ENCODE results near the gene PYGO2. TPM values are rescaled to one million over a fixed set of nuclear protein-coding genes. Genes with fewer than 3 reads are reported as not detected.
"Not testable (repeated sequence)": the region's sequence is repeated elsewhere in the genome, so short reads cannot be mapped to it uniquely, and the experiment has no call there.

The PYGO2 gene
- total RNA-seq, 2 donors from 2014 or later: 27.4 to 36.0 TPM

- Mint-ChIP-seq H3K4me1 (ENCODE audit: low read depth in 2 of 2) (peaks cover 34 to 43% of the 10 kb centered on the region in 2 donors), H3K27ac (peak overlapping the region; percentile 94 to 98), H3K9me3 (no peaks in the 10 kb centered on the region), H3K27me3 (no peaks in the 10 kb centered on the region), H3K4me3 (peak overlapping the region; percentile 95), H3K36me3 (no peaks in the 10 kb centered on the region)
- DNase-seq (ENCODE audit: low spot score) (no peak), ATAC-seq (no peak)
These were observed 41.7 kb upstream of the PYGO2 start for GRCh38 chr1:155003227-155003765.

GRCh38 chr1:155002464-155003226, 41.1 kb upstream of the PYGO2 start, which contains the start of gene ZBTB7B:
TSS of gene ZBTB7B (plus strand) at chr1:155002802. CDS start at chr1:155014661, 11,859 bp downstream.
- H3K36me3 Mint-ChIP-seq: no peaks in the 10 kb centered on the region
- peak; percentile 3 to 36 for ATAC-seq
- H3K27ac Mint-ChIP-seq: peak within 1 kb of the TSS; percentile 94 to 98
- peaks cover 37 to 45% of the 10 kb centered on the region in 2 donors for H3K4me1 Mint-ChIP-seq (ENCODE audit: low read depth in 2 of 2)
- DNase-seq (ENCODE audit: low spot score): no peak
- no peaks in the 10 kb centered on the region for H3K27me3 Mint-ChIP-seq
- H3K4me3 Mint-ChIP-seq: peak within 1 kb of the TSS; percentile 95
- no peaks in the 10 kb centered on the region for H3K9me3 Mint-ChIP-seq

GRCh38 chr1:155001675-155002463, 40.3 kb upstream of the PYGO2 start:
- peak overlapping the region; percentile 94 to 95 for H3K27ac Mint-ChIP-seq
- H3K4me1 Mint-ChIP-seq (ENCODE audit: low read depth in 2 of 2): peaks cover 41 to 46% of the 10 kb centered on the region in 2 donors
- H3K36me3 Mint-ChIP-seq: no peaks in the 10 kb centered on the region
- ATAC-seq (peak; percentile 90 to 94), DNase-seq (ENCODE audit: low spot score) (peak; percentile 100)
- H3K4me3 Mint-ChIP-seq: peak overlapping the region; percentile 95
- no peaks in the 10 kb centered on the region for H3K9me3 Mint-ChIP-seq
- no peaks in the 10 kb centered on the region for H3K27me3 Mint-ChIP-seq

- H3K36me3 Mint-ChIP-seq: no peaks in the 10 kb centered on the region
- ATAC-seq (no peak), DNase-seq (ENCODE audit: low spot score) (no peak)
- no peaks in the 10 kb centered on the region for H3K27me3 Mint-ChIP-seq
- peak overlapping the region; percentile 94 to 95 for H3K27ac Mint-ChIP-seq
- H3K4me3 Mint-ChIP-seq: peak overlapping the region; percentile 95
- H3K9me3 Mint-ChIP-seq: no peaks in the 10 kb centered on the region
- H3K4me1 Mint-ChIP-seq (ENCODE audit: low read depth in 2 of 2): peaks cover 36 to 41% of the 10 kb centered on the region in 2 donors
These were observed 39.8 kb upstream of the PYGO2 start for GRCh38 chr1:155001425-155001674.

GRCh38 chr1:155000726-155001424, 39.3 kb upstream of the PYGO2 start:
- H3K4me3 Mint-ChIP-seq: peak overlapping the region; percentile 95

GRCh38 chr1:155000411-155000725, 38.8 kb upstream of the PYGO2 start:
- Mint-ChIP-seq H3K27me3 (no peaks in the 10 kb centered on the region), H3K27ac (peak overlapping the region; percentile 94 to 95), H3K4me3 (peak overlapping the region; percentile 95), H3K36me3 (no peaks in the 10 kb centered on the region), H3K4me1 (ENCODE audit: low read depth in 2 of 2) (peaks cover 31 to 32% of the 10 kb centered on the region in 2 donors), H3K9me3 (no peaks in the 10 kb centered on the region)
- ATAC-seq: no peak
- no peak for DNase-seq (ENCODE audit: low spot score)

More at GRCh38 chr1:155000726-155001424, 39.3 kb upstream of the PYGO2 start:
- H3K27me3 Mint-ChIP-seq: no peaks in the 10 kb centered on the region
- peaks cover 31 to 36% of the 10 kb centered on the region in 2 donors for H3K4me1 Mint-ChIP-seq (ENCODE audit: low read depth in 2 of 2)
- no peaks in the 10 kb centered on the region for H3K36me3 Mint-ChIP-seq
- peak; percentile 67 to 77 for ATAC-seq
- DNase-seq (ENCODE audit: low spot score): peak; percentile 91
- H3K9me3 Mint-ChIP-seq: no peaks in the 10 kb centered on the region
- H3K27ac Mint-ChIP-seq: peak overlapping the region; percentile 94 to 95

- no peak for ATAC-seq
- Mint-ChIP-seq H3K27ac (peak overlapping the region; percentile 94 to 95), H3K4me1 (ENCODE audit: low read depth in 2 of 2) (peaks cover 29 to 31% of the 10 kb centered on the region in 2 donors), H3K4me3 (peak overlapping the region; percentile 95), H3K27me3 (no peaks in the 10 kb centered on the region), H3K9me3 (no peaks in the 10 kb centered on the region), H3K36me3 (no peaks in the 10 kb centered on the region)
- DNase-seq (ENCODE audit: low spot score): no peak
These were observed 38.2 kb upstream of the PYGO2 start for GRCh38 chr1:154999571-155000410.

GRCh38 chr1:154998818-154999570, 37.4 kb upstream of the PYGO2 start:
- Mint-ChIP-seq H3K27ac (peak overlapping the region; percentile 70 to 94), H3K9me3 (no peaks in the 10 kb centered on the region), H3K27me3 (no peaks in the 10 kb centered on the region), H3K36me3 (no peaks in the 10 kb centered on the region), H3K4me3 (peak overlapping the region; percentile 83), H3K4me1 (ENCODE audit: low read depth in 2 of 2) (peaks cover 23 to 24% of the 10 kb centered on the region in 2 donors)
- no peak for ATAC-seq
- peak; percentile 79 for DNase-seq (ENCODE audit: low spot score)

GRCh38 chr1:154998201-154998780, 36.7 kb upstream of the PYGO2 start:
- Mint-ChIP-seq H3K27ac (peak overlapping the region in 1 of 2 donors; percentile 94), H3K4me3 (peak overlapping the region; percentile 38), H3K36me3 (no peaks in the 10 kb centered on the region), H3K9me3 (no peaks in the 10 kb centered on the region), H3K27me3 (no peaks in the 10 kb centered on the region), H3K4me1 (ENCODE audit: low read depth in 2 of 2) (peaks cover 19 to 24% of the 10 kb centered on the region in 2 donors)
- DNase-seq (ENCODE audit: low spot score): no peak
- no peak for ATAC-seq

- H3K4me1 Mint-ChIP-seq (ENCODE audit: low read depth in 2 of 2): peaks cover 18 to 24% of the 10 kb centered on the region in 2 donors
- no peaks in the 10 kb centered on the region for H3K27me3 Mint-ChIP-seq
- H3K9me3 Mint-ChIP-seq: no peaks in the 10 kb centered on the region
- no peak for ATAC-seq
- no peak overlapping the region for H3K4me3 Mint-ChIP-seq
- H3K36me3 Mint-ChIP-seq: no peaks in the 10 kb centered on the region
- no peak for DNase-seq (ENCODE audit: low spot score)
- H3K27ac Mint-ChIP-seq: no peak overlapping the region
These were observed 35.6 kb upstream of the PYGO2 start for GRCh38 chr1:154996966-154997701.

GRCh38 chr1:154995301-154995983, 33.9 kb upstream of the PYGO2 start:
- ATAC-seq; H3K4me3 Mint-ChIP-seq; H3K9me3 Mint-ChIP-seq; H3K27me3 Mint-ChIP-seq; H3K36me3 Mint-ChIP-seq; DNase-seq (ENCODE audit: low spot score): not testable (repeated sequence)
- peak overlapping the region in 1 of 2 donors; percentile 33 for H3K27ac Mint-ChIP-seq
- peaks cover 18 to 24% of the 10 kb centered on the region in 2 donors for H3K4me1 Mint-ChIP-seq (ENCODE audit: low read depth in 2 of 2)
